Activated T-cell treated with anti-CD3 and anti-CD28 coated beads, Interleukin-2, amount 50 U/mL, for 24 hours (primary cell): ENCODE data around the gene ZNF365.
A peak's percentile ranks its signal among the peaks of the same experiment; 100 is the strongest.

ENCODE experiments used
- DNase-seq: peaks from one replicate; pipeline ENCODE4 v3.0.0-alpha.2; 2020
- H3K27ac Mint-ChIP-seq: 2 replicates; pipeline ENCODE4 v1.8.0; 2020; ENCODE audit warnings: mild to moderate bottlenecking, mixed read lengths
- H3K27me3 Mint-ChIP-seq: 2 replicates; pipeline ENCODE4 v1.8.0; 2020; ENCODE audit warnings: mixed read lengths
- H3K36me3 Mint-ChIP-seq: 2 replicates; pipeline ENCODE4 v1.8.0; 2020; ENCODE audit warnings: low read depth, mixed read lengths
- H3K4me1 Mint-ChIP-seq: 2 replicates; pipeline ENCODE4 v1.8.0; 2020; ENCODE audit warnings: low read depth, mixed read lengths
- H3K4me3 Mint-ChIP-seq: 2 replicates; pipeline ENCODE4 v1.8.0; 2020; ENCODE audit warnings: mild to moderate bottlenecking, moderate library complexity, mixed read lengths
- H3K9me3 Mint-ChIP-seq: 2 replicates; pipeline ENCODE4 v1.8.0; 2020; ENCODE audit warnings: mixed read lengths

The ZNF365 gene

DNA sequence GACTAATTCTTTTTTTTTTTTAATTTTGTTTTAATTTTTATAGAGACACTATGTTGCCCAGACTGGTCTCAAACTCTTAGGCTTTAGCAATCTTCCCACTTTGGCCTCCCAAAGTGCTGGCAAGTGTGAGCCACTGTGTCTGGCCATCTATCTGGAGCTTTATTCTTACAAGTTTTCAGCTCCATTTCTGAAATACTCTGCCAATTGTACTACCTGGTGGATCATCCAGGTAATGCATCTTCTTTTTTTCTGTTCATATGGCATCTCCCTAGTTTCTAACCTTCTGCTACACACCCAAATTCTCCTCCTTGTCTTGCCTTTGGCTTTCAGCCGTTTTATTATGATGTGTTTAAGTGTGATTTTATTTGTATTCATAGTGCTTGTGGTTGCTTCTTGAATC lies 40.2 kb downstream of the ZNF365 start:
- Mint-ChIP-seq H3K4me3 (no peak overlapping the region), H3K27ac (no peak overlapping the region), H3K4me1 (no peaks in the 10 kb centered on the region), H3K27me3 (peaks cover 40% of the 10 kb centered on the region), H3K9me3 (peaks cover 14% of the 10 kb centered on the region), H3K36me3 (no peaks in the 10 kb centered on the region)
- no peak for DNase-seq

DNA sequence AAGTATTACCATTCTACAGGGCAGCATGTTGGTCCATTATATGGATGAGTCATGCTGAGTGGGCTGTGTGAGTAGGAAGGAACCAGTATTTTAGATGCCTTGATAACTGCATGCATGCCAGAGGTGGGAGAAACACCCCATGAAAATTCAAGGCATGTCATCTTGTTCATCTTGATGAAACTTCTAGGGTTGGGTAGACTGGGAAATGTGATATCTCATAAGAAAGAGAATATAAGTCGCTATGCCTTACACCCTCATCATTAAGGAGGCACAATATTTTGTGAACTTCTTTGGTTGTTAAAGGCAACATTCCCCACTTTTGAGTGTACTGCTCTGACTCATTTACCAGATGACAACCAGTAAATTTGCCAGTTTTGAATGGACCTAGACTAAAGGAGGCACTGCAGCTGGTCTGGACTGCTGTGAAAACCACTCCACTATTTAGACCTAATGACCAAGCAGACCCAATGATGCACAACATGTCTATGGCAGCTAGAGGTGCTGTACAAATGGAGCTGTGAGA lies 48.0 kb downstream of the ZNF365 start:
- no peak for DNase-seq
- H3K27ac Mint-ChIP-seq: no peak overlapping the region
- H3K9me3 Mint-ChIP-seq: peaks cover 4% of the 10 kb centered on the region
- no peak overlapping the region for H3K4me3 Mint-ChIP-seq
- no peaks in the 10 kb centered on the region for H3K36me3 Mint-ChIP-seq
- H3K27me3 Mint-ChIP-seq: peaks cover 4% of the 10 kb centered on the region
- H3K4me1 Mint-ChIP-seq: peaks cover 43% of the 10 kb centered on the region

DNA sequence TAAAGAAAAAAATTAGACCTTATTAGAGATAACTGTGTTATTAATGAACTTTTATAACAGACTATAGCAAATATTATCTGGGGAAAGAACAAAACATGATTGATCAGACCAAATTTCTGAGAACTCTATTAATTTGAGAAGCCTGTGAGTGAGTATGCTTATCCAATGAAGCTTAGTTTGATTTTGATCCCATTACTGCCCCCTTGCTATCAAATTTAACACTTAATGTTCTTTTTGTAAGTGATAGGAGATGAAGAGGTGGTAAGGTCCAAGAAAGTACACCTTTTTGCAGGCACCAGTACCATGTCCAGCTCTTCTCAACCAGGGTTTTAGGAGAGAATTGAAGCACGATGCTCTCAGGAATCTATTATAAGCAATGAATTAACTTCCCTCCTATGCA lies 49.9 kb downstream of the ZNF365 start:
- no peaks in the 10 kb centered on the region for H3K27me3 Mint-ChIP-seq
- no peak overlapping the region for H3K27ac Mint-ChIP-seq
- no peak for DNase-seq
- H3K4me3 Mint-ChIP-seq: no peak overlapping the region
- H3K9me3 Mint-ChIP-seq: peaks cover 17% of the 10 kb centered on the region
- H3K36me3 Mint-ChIP-seq: peaks cover 2% of the 10 kb centered on the region
- H3K4me1 Mint-ChIP-seq: peaks cover 45% of the 10 kb centered on the region

DNA sequence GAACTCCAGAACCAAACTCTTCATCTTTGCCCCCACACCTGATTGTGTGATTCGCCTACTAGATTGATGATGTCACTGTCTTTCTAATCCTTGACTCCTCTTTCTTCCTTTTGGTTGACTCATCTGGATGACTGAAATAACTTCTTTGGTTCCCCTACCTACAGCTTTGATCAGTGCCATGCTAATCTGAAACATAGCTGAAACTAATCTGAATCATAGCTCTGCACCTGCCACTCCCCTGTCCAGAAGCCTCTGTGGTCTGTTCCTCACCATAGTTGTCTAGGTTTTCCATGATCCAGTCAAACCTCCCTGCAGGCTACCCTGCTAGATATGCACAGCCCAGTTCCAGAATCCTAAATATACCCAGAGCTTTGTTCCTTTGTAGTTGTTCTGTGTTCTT lies 51.9 kb downstream of the ZNF365 start:
- Mint-ChIP-seq H3K27ac (peak overlapping the region; percentile 85), H3K36me3 (peaks cover 2% of the 10 kb centered on the region), H3K9me3 (peaks cover 15% of the 10 kb centered on the region), H3K27me3 (no peaks in the 10 kb centered on the region), H3K4me1 (peaks cover 47% of the 10 kb centered on the region), H3K4me3 (no peak overlapping the region)
- peak; percentile 48 for DNase-seq

DNA sequence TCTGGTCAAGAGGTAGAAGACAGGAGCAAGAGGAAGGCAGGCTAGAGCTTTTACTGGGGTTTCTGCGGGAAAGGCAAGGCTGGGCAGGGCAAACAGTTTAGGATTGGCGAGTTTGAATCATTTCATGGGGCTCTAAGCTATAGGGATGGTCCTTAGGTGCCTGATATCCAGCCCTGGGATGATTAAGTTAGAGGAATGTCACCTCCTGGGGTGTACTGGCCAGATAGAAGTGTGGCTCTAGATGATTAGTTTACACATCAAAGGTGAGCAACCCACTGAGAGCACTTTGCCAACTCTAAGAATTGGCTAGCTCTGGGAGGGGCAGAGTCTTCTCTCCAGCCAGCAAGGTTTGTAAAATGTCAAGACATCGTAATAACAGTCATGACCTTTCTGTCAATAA lies 52.4 kb downstream of the ZNF365 start:
- H3K4me3 Mint-ChIP-seq: no peak overlapping the region
- no peak for DNase-seq
- H3K9me3 Mint-ChIP-seq: peaks cover 13% of the 10 kb centered on the region
- peaks cover 2% of the 10 kb centered on the region for H3K36me3 Mint-ChIP-seq
- peak overlapping the region; percentile 85 for H3K27ac Mint-ChIP-seq
- H3K4me1 Mint-ChIP-seq: peaks cover 49% of the 10 kb centered on the region
- no peaks in the 10 kb centered on the region for H3K27me3 Mint-ChIP-seq

DNA sequence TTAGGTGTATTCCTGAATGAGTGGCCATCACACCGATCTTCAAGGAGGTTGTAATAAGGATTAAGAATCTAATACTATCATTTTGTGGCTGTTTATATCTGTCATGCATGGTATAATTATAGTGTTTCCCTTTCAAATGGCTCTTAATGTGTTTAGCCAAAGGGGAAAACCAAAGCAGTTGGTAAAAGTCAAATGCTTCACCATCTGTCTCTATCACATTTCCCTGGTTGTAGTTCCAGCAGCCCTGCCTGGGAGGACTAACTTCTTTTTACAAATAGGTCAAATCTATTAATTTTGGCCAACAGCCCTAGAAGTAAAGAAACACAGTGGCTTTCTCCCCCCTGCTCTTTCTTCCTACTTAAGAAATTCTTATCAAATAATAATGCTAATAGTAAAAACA lies 56.7 kb downstream of the ZNF365 start:
- Mint-ChIP-seq H3K4me1 (peaks cover 53% of the 10 kb centered on the region), H3K4me3 (no peak overlapping the region), H3K27ac (no peak overlapping the region), H3K27me3 (no peaks in the 10 kb centered on the region), H3K36me3 (peaks cover 2% of the 10 kb centered on the region), H3K9me3 (peaks cover 17% of the 10 kb centered on the region)
- DNase-seq: no peak

DNA sequence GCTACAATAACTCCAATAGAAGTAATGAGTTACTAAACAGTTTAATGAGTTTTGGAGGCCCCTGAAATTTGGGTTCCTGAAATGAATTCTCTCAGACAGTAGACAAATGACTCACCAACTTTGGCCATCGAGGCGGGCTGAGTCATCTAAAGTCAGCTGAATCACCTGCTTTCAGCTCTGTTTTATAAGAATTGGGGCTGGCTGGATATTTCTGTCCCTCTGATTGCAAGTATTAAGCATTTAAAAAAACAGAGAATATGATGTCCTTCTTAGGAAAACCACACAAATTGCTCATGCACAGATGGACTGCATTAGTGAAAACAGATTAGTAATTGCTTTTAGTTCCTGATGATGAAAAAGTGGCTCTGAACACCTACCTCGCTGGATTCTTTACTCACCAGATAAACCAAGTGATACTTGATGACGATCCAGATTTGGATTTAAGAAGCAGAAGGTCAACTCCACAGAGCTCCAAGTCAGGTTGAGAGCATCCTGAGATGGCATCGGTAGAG lies 59.1 kb downstream of the ZNF365 start:
- Mint-ChIP-seq H3K36me3 (peaks cover 2% of the 10 kb centered on the region), H3K4me3 (peak overlapping the region; percentile 41), H3K27me3 (no peaks in the 10 kb centered on the region), H3K4me1 (peaks cover 43% of the 10 kb centered on the region), H3K9me3 (peaks cover 10% of the 10 kb centered on the region), H3K27ac (peak overlapping the region; percentile 87)
- peak; percentile 68 for DNase-seq

DNA sequence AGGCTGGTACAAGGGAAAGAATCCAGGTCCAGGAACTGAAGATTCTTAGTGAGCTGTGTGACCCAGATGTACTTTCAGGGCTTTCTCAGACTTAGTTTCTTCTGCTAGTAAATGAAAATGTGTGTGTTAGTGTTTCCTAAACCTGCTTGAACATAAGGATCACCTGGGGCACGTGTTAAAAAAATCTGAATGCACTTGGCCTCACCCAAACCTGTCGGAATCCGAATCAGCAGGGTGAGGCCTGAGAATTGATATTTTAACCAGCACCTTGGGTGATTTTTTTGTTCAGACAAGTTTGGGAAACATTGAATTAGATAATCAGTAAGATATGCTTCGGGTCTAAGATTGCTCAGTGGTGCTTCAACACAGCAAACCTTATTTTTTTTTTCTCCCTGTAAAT lies 59.7 kb downstream of the ZNF365 start:
- H3K27me3 Mint-ChIP-seq: no peaks in the 10 kb centered on the region

DNA sequence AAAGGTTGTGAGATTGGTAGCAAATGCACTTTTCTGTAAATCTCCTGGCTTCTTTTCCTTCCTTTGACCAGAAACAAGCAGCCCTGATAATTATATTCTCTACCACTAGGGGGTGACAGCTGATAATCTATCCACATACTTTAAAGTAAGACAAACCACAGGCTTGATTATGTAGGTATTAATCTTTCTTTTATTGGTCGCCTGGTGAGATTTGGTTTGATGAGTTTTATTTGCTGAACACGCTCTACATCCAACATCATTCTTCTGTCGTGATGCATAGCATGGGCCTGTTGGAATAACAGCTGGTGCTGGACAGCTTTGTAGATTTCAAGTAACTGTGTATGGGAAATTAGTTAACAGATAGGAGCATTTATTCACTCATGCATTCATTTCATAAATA lies 63.5 kb downstream of the ZNF365 start:
- peaks cover 3% of the 10 kb centered on the region for H3K9me3 Mint-ChIP-seq
- no peaks in the 10 kb centered on the region for H3K27me3 Mint-ChIP-seq
- DNase-seq: no peak
- H3K4me1 Mint-ChIP-seq: peaks cover 24% of the 10 kb centered on the region
- H3K27ac Mint-ChIP-seq: no peak overlapping the region
- H3K4me3 Mint-ChIP-seq: no peak overlapping the region
- H3K36me3 Mint-ChIP-seq: no peaks in the 10 kb centered on the region

More for the DNA sequence above, 59.7 kb downstream of the ZNF365 start:
- no peaks in the 10 kb centered on the region for H3K36me3 Mint-ChIP-seq
- no peak for DNase-seq
- peaks cover 43% of the 10 kb centered on the region for H3K4me1 Mint-ChIP-seq
- peaks cover 4% of the 10 kb centered on the region for H3K9me3 Mint-ChIP-seq
- H3K27ac Mint-ChIP-seq: peak overlapping the region; percentile 87
- H3K4me3 Mint-ChIP-seq: peak overlapping the region; percentile 34

DNA sequence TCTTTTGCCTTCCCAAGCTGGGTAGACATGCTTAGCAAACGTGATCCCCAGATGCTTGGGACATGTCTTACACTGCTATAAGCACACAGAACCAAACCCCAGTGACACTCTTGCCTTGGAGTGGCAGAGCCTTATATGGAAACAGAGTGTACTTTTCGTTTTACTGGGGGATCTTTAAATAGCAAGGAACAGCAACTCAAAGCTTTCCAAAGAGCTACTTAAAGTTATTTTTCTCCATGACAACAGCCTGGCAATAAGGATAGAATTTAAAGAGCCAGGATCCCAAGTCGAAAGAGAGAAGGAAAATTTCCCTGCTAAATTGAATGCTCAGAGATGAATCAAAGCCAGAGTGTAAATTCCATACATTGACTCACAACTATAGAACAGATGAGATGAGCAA lies 67.8 kb downstream of the ZNF365 start:
- no peak overlapping the region for H3K4me3 Mint-ChIP-seq
- H3K36me3 Mint-ChIP-seq: no peaks in the 10 kb centered on the region
- peaks cover 3% of the 10 kb centered on the region for H3K27me3 Mint-ChIP-seq
- no peaks in the 10 kb centered on the region for H3K9me3 Mint-ChIP-seq
- DNase-seq: no peak
- no peak overlapping the region for H3K27ac Mint-ChIP-seq
- peaks cover 4% of the 10 kb centered on the region for H3K4me1 Mint-ChIP-seq

DNA sequence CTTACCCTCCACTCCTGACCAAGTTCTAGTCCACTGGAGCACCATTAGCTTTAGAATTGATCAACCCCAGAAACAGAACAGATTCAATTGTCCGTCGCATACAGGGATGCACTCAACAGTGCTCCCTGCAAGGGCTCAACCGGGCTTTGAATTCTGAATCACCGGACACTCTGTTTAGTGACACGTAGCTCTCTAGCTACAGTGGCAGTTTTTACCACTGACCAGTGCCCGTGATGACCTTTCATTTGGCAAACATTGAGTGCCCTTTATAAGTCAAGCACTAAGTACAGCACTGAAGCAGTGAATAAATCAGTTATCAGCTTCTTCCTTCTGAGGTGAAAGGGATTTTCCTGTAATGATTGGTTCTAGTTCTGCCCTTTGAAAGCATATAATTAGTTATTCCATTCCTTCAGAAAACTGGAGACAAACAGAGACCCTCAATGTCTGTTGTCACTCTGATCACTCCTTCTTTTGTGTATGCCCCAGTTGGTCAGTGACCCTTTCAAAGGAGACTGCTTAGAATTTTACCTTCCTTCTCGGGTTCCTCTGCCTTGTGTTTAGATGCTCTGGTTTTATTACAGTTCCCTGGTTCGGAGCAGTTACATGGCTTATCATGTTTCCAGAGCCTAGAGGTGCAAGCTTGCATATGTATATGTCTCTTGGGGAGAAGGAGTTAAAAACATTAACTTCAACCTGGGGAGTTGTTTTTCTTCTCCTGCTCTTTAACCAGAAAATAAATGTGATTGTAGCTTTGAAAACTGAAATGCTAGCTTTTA lies 68.9 kb downstream of the ZNF365 start:
- Mint-ChIP-seq H3K27me3 (peaks cover 10% of the 10 kb centered on the region), H3K9me3 (no peaks in the 10 kb centered on the region), H3K4me1 (no peaks in the 10 kb centered on the region), H3K4me3 (no peak overlapping the region), H3K27ac (no peak overlapping the region), H3K36me3 (no peaks in the 10 kb centered on the region)
- no peak for DNase-seq

DNA sequence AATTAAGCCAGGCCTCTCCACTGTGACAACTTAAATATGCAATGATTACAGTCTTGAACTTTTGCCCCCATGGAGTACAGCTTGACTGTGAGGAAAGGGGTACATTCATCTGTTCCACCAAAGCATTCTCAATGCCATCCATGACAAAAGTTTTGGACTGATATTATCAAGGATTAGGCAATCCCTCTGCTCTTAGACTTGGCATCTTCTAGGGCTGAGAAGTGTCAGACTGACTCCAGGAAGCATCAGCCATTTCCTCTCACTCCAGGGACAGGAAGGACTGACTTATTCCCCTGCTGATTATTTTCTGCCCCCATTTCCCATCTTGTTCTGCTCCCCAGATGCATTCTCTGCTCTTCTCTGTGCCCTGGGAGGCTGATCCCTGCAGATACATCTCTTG lies 69.7 kb downstream of the ZNF365 start:
- Mint-ChIP-seq H3K4me1 (no peaks in the 10 kb centered on the region), H3K27ac (no peak overlapping the region), H3K9me3 (no peaks in the 10 kb centered on the region), H3K27me3 (peaks cover 14% of the 10 kb centered on the region), H3K4me3 (no peak overlapping the region), H3K36me3 (no peaks in the 10 kb centered on the region)
- DNase-seq: no peak

DNA sequence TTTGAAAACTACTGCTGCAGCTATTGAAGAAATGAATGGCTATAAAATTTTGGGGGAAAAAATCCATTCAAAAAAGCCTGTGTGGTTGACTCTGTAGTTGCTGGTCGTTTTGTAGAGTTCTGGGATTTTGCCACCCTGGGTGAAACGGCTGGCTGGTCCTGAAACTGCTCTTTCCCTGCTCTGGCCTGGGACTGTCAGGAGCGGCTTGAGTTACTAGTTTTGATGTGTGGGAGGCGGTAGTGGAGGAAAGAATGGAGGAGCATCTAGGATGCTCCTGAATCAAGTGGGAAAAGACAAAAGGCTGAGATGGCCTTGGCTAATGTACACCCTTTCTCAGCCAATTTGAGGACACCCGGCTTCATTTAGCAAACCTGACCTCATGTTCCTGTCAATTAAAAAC lies 72.5 kb downstream of the ZNF365 start:
- Mint-ChIP-seq H3K27ac (no peak overlapping the region), H3K27me3 (peaks cover 19% of the 10 kb centered on the region), H3K36me3 (no peaks in the 10 kb centered on the region), H3K4me3 (no peak overlapping the region), H3K9me3 (no peaks in the 10 kb centered on the region), H3K4me1 (no peaks in the 10 kb centered on the region)
- no peak for DNase-seq

DNA sequence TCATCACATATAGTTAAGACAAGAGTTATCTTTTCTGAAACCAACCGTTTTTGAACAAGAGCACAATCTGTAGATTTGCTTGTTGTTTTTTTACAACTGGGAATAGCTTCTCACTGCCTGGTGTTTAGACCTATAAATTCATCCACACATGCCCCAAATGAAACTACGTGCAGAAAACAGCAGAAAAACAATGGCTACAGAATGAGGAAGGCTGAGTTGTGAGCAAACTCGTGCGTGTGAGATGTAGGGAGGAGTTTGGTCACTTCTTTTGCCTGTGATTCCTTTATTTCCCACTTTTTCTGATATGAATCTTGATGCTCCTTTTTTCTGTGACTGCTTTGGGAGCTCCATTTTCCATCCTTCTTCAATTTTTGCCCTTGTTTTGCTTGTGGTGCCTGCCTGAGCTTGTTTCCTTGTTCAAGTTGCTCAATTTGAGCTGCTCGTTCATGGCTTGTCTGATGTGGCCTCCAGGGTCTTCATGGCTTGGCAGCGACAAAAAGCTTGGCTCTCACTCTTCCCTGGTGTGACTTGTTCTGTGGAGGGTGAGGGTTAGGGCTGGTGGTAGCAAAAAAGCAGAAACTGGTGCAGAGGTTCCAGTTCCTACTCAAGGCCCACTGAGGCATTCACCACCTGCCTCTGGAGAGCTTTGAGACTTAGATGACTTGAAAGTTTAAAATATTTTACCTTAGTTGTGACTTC lies 76.9 kb downstream of the ZNF365 start:
- no peak for DNase-seq
- no peaks in the 10 kb centered on the region for H3K36me3 Mint-ChIP-seq
- H3K27me3 Mint-ChIP-seq: peaks cover 21% of the 10 kb centered on the region
- no peak overlapping the region for H3K4me3 Mint-ChIP-seq
- no peaks in the 10 kb centered on the region for H3K9me3 Mint-ChIP-seq
- no peak overlapping the region for H3K27ac Mint-ChIP-seq
- H3K4me1 Mint-ChIP-seq: no peaks in the 10 kb centered on the region

DNA sequence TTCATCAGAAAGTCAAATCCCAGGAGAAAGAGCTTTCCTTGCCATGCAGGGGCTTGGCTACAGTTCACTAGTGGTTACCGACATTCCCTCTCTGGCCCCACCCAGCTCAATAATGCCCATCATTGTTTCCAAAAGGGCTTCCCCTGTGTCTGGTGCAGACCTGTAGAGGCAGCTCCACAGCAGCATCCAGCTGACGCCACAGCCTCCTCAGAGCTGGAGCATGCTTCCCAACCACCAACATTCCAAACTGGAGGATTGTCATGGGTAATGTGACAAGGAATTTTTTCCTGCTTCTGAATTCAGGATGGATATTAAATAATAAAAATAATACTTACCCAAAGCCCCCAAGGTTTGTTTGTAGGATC lies 77.4 kb downstream of the ZNF365 start:
- DNase-seq: no peak
- no peaks in the 10 kb centered on the region for H3K9me3 Mint-ChIP-seq

More for the DNA sequence above, 77.4 kb downstream of the ZNF365 start:
- no peaks in the 10 kb centered on the region for H3K36me3 Mint-ChIP-seq
- H3K4me1 Mint-ChIP-seq: no peaks in the 10 kb centered on the region
- H3K4me3 Mint-ChIP-seq: no peak overlapping the region
- H3K27ac Mint-ChIP-seq: no peak overlapping the region
- H3K27me3 Mint-ChIP-seq: peaks cover 20% of the 10 kb centered on the region
